Activated T-helper 1 cell treated with anti-CD3 and anti-CD28 coated beads, Interleukin-12 subunit alpha, Interleukin-12 subunit beta, Interleukin-2, Interleukin-4 antibody, amounts not matched to agents 30 ng/mL and 10 ng/mL and 1 ng/mL, durations not matched to agents 14 hours and 24 hours and 36 hours (primary cell): ENCODE results near the gene IQCF2. TPM values are rescaled to one million over a fixed set of nuclear protein-coding genes. Genes with fewer than 3 reads are reported as not detected.

Source experiments
- DNase-seq: peaks from one replicate; pipeline ENCODE4 v3.0.0; 2021; ENCODE audit warnings: low spot score
- H3K27ac Mint-ChIP-seq: one replicate; pipeline ENCODE4 v1.8.0; 2021; ENCODE audit warnings: mild to moderate bottlenecking, mixed read lengths
- H3K27me3 Mint-ChIP-seq: one replicate; pipeline ENCODE4 v1.8.0; 2022; ENCODE audit warnings: mild to moderate bottlenecking, moderate library complexity, mixed read lengths; ENCODE audit not compliant: insufficient read depth
- H3K36me3 Mint-ChIP-seq: one replicate; pipeline ENCODE4 v1.8.0; 2021; ENCODE audit warnings: low read depth, mixed read lengths
- H3K4me1 Mint-ChIP-seq: one replicate; pipeline ENCODE4 v1.8.0; 2021; ENCODE audit warnings: low read depth, mixed read lengths
- H3K4me3 Mint-ChIP-seq: one replicate; pipeline ENCODE4 v1.8.0; 2021; ENCODE audit warnings: mild to moderate bottlenecking, moderate library complexity, mixed read lengths
- H3K9me3 Mint-ChIP-seq: one replicate; pipeline ENCODE4 v1.8.0; 2021; ENCODE audit warnings: mixed read lengths
- intact Hi-C: fragments of 100-400 bp; cut with micrococcal nuclease; formaldehyde crosslinking; loops from one replicate; pipeline ENCODE4 v1.15.1; 2024
- total RNA-seq: library from RNA; stranded (reverse); gene quantifications from 2 replicates; pipeline ENCODE4 v1.2.3, GENCODE V29; 2022

The IQCF2 gene
- total RNA-seq: not detected in 2 replicates

DNA sequence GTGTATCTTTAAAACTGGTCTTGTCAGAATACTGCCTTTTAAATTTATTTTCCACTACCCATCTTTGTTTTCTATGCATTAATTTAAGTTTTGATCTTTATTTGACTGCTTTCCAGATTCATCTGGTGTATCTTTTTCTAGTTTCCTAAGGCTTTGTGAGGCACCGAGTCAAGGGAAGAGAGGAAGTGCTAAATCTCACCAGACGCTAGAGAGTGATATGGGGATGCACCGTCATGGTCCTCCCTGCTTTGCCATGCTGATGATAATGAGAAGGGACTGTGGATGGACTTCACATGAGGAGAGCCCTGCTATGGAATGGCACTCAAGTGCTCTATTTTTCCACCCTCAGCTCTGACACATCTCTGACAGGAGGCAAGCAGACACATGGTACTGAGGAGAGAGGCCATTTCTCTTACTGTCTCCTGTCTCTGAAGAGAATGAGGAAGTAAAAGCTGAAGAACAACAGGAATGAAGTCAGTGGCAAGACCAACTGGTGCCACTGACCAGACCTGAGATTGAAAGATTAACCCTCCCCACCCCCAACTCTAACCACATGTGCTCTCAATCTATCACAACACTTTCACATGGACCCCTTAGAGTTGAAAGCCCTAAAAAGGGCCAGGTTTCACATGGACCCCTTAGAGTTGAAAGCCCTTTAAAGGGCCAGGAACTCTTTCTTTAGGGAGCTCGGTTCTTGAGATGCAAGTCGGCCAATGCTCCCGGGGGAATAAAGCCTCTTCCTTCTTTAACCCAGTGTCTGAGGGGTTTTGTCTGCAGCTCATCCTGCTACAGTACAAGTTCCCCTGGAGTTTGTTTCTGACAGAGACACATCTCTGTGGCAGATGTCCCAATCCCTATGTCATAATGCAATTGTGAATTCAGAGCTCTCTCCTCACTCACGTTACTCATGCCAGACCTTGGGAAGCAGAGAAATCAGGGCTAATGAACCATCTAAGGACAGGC, at the start of gene IQCF2:
IQCF2 (plus strand) TSS at position 913 of the 963 bp plus-strand sequence. CDS start 52 bp downstream, outside the sequence.
- no peak within 1 kb of the TSS for H3K27ac Mint-ChIP-seq
- intact Hi-C loops: no loop called here

DNA sequence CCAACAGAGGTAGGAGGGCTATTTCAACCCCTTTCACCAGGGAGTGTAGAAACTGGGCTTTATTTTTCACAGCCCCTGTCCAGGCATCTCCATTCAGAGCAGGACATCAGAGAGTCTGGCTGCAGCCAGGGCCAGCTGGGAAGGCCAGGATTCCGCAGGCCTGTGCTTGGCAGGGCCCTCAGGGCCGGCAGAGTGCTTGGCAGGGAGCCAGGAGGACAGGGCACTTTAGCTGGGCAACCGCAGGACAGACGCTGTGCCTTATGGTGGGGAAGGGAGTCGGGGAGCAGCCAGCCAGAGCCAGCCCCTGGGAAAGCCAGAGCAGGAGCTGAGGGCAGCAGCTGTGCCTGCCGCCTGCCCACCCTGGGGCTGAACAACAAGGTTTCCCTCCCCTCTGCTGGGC, 47.9 kb upstream of the IQCF2 start:
- no peaks in the 10 kb centered on the region for H3K4me1 Mint-ChIP-seq
- H3K27ac Mint-ChIP-seq: no peak overlapping the region
- DNase-seq: no peak
- H3K4me3 Mint-ChIP-seq: no peak overlapping the region
- H3K36me3 Mint-ChIP-seq: no peaks in the 10 kb centered on the region
- intact Hi-C loops: no loop called here
- H3K9me3 Mint-ChIP-seq: no peaks in the 10 kb centered on the region
- peaks cover 9% of the 10 kb centered on the region for H3K27me3 Mint-ChIP-seq

More for the DNA sequence above, at the start of gene IQCF2:
- Mint-ChIP-seq H3K9me3 (peaks cover 5% of the 10 kb centered on the region), H3K36me3 (no peaks in the 10 kb centered on the region), H3K27me3 (peaks cover 20% of the 10 kb centered on the region), H3K4me1 (no peaks in the 10 kb centered on the region), H3K4me3 (no peak within 1 kb of the TSS)
- no peak for DNase-seq

DNA sequence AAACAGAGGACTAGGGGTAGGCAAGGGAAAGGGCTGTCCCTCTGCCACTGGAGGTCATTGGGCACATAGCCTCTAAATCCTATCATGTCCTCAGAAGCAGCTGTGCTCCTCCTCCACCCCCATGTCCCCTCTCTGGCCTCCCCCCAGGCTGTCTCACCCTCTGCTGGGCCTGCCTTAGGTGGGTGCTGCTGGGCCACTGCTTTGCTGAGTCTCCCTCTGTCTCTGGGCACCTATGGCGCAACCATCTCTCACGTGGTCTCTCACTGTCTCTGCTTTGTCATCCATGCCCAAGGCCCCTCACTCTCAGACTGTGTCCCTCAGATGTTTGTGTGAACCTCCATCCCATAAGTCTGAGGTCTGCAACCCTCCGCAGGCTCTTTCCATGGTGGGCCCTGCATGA, 47.4 kb upstream of the IQCF2 start:
- no peaks in the 10 kb centered on the region for H3K9me3 Mint-ChIP-seq
- no peaks in the 10 kb centered on the region for H3K4me1 Mint-ChIP-seq
- H3K4me3 Mint-ChIP-seq: no peak overlapping the region
- peaks cover 8% of the 10 kb centered on the region for H3K27me3 Mint-ChIP-seq
- no peaks in the 10 kb centered on the region for H3K36me3 Mint-ChIP-seq
- no peak for DNase-seq
- H3K27ac Mint-ChIP-seq: no peak overlapping the region
- intact Hi-C loops: no loop called here

DNA sequence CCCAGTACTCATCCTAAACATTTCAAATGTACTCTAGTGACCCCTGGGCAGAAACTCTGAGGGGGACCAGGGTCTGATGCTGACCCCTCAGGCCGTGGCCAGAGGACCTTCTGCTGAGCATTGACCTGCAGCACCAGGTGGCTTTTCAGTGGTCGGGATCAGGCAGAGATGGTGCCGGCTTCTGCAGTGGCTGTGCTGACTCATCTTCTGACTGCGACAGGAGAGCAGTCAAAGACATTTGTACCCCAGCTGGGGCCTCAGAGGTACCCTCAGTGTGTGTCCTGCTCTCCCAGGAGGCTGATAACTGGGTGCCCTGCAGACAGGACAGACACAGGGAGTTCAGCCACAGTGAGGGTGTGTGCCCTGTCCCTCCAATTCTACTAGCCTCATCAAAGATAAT, 45.8 kb upstream of the IQCF2 start:
- Mint-ChIP-seq H3K4me1 (no peaks in the 10 kb centered on the region), H3K4me3 (no peak overlapping the region), H3K27me3 (peaks cover 8% of the 10 kb centered on the region), H3K9me3 (no peaks in the 10 kb centered on the region), H3K27ac (no peak overlapping the region), H3K36me3 (no peaks in the 10 kb centered on the region)
- DNase-seq: no peak
- intact Hi-C loops: no loop called here

DNA sequence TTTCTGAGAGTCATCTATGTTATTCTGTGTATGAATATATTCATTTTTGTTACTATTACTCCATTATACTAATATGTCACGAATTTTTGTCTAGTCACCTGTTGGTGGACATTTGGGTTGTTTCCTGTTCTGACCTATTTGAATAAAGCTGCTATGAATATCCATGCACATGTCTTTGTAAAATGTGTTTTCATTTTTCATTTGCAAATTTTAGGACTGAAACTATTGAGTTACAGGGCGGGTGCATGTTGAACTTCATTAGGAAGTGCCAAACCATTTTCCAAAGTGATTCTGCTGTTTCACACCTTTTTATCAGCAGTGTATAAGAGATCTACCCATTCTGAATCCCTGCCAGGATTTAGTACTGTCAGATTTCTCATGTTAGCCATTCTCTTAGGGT, 44.7 kb upstream of the IQCF2 start:
- H3K4me1 Mint-ChIP-seq: no peaks in the 10 kb centered on the region
- DNase-seq: no peak
- peaks cover 2% of the 10 kb centered on the region for H3K9me3 Mint-ChIP-seq
- no peak overlapping the region for H3K27ac Mint-ChIP-seq
- no peak overlapping the region for H3K4me3 Mint-ChIP-seq
- intact Hi-C loops: no loop called here
- no peaks in the 10 kb centered on the region for H3K36me3 Mint-ChIP-seq
- peaks cover 9% of the 10 kb centered on the region for H3K27me3 Mint-ChIP-seq

DNA sequence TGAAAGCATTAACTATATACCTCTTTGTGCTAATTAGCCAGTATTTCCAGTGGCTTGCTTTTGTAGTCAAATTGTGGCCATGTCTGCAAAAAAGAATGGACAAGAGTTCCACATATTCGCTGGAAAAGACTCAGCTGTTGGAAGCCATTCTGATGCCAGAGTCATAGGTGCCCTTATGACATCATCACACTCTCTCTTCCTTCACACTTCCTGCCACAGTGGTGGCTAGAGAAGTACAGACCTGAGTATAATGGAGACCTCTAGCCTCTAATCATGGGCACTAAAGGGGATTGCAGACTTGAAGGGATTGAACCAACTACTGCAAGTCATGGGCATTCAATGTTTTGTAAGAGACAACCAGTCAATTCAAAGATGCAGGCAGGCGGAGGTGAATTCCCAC, 44.0 kb upstream of the IQCF2 start:
- intact Hi-C loops: no loop called here
- H3K9me3 Mint-ChIP-seq: peaks cover 8% of the 10 kb centered on the region
- no peak overlapping the region for H3K27ac Mint-ChIP-seq
- H3K4me1 Mint-ChIP-seq: no peaks in the 10 kb centered on the region
- H3K27me3 Mint-ChIP-seq: peaks cover 9% of the 10 kb centered on the region
- no peaks in the 10 kb centered on the region for H3K36me3 Mint-ChIP-seq
- DNase-seq: no peak
- no peak overlapping the region for H3K4me3 Mint-ChIP-seq

DNA sequence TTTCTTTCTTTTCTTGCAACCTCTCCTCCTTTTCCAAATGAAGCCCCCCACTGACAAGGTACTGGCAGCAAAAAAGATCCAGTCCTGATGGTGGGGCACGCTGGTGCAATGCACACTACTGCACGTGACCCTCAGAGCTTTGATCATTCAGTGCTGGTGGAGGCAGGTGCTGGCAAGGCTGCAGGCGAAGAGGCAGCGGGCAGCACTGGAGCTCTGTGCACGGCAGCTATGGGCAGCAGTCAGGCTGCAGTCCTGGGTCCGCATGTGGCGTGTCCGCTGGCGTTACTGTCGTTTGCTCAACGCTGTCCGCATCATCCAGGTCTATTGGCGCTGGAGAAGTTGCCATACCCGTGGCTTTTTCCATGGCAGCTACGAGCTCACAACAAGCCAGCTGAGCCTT, 42.3 kb upstream of the IQCF2 start:
- no peak overlapping the region for H3K27ac Mint-ChIP-seq

DNA sequence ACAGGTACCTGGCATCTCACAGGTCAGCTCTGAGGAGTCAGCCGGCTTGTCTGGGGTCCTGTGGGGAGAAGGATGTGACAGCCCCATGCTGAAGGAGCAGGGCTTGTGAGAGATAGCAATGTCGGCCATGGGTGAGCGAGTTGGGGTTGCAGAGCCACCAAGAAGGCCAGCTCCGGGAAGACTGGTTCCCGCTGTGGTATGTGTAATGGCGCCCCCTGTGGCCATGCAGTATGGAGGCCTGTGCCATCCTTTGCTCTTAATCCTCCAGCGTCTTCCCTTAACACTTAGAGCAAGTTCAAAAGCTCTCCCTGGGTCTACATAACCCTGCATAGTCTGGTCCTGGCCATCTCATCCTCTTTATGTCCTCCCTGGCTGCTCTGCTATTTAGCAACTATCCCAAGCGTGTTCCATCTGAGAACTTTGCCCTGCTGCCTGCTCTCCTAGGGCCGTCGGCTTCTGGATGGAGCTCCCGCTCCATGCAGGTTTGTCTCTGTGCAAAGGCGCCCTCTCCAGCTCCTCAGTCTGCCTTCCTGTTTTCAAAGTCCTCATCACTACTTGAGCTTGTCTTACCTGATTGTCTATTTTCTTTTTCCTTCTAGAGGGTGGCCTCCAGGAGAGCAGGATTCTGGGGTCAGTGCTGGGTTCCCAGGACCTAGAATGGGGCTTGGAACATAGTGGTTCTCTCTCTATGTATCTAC, 41.6 kb upstream of the IQCF2 start:
- peaks cover 13% of the 10 kb centered on the region for H3K9me3 Mint-ChIP-seq
- H3K27me3 Mint-ChIP-seq: peaks cover 10% of the 10 kb centered on the region
- H3K36me3 Mint-ChIP-seq: no peaks in the 10 kb centered on the region
- H3K4me3 Mint-ChIP-seq: no peak overlapping the region
- DNase-seq: no peak
- no peaks in the 10 kb centered on the region for H3K4me1 Mint-ChIP-seq
- H3K27ac Mint-ChIP-seq: no peak overlapping the region
- intact Hi-C loops: no loop called here

More for the DNA sequence above, 42.3 kb upstream of the IQCF2 start:
- Mint-ChIP-seq H3K36me3 (no peaks in the 10 kb centered on the region), H3K27me3 (peaks cover 12% of the 10 kb centered on the region), H3K4me1 (no peaks in the 10 kb centered on the region), H3K4me3 (no peak overlapping the region), H3K9me3 (peaks cover 13% of the 10 kb centered on the region)
- intact Hi-C loops: no loop called here
- DNase-seq: no peak

DNA sequence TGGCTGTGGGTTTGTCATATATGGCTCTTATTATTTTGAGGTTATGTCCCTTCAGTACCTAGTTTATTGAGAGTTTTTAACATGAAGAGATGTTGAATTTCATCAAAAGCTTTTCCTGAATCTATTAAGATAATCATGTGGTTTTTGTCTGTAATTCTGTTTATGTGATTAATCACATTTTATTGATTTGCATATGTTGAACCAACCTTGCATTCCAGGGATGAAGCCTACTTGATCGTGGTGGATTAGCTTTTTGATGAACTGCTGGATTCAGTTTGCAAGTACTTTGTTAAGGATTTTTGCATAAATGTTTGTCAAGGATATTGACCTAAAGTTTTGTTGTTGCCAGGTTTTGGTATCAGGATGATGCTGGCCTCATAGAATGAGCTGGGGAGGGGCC, 33.1 kb upstream of the IQCF2 start:
- no peaks in the 10 kb centered on the region for H3K4me1 Mint-ChIP-seq
- H3K9me3 Mint-ChIP-seq: peaks cover 16% of the 10 kb centered on the region
- H3K36me3 Mint-ChIP-seq: no peaks in the 10 kb centered on the region
- H3K27ac Mint-ChIP-seq: no peak overlapping the region
- DNase-seq: no peak
- no peak overlapping the region for H3K4me3 Mint-ChIP-seq
- peaks cover 13% of the 10 kb centered on the region for H3K27me3 Mint-ChIP-seq
- intact Hi-C loops: no loop called here

DNA sequence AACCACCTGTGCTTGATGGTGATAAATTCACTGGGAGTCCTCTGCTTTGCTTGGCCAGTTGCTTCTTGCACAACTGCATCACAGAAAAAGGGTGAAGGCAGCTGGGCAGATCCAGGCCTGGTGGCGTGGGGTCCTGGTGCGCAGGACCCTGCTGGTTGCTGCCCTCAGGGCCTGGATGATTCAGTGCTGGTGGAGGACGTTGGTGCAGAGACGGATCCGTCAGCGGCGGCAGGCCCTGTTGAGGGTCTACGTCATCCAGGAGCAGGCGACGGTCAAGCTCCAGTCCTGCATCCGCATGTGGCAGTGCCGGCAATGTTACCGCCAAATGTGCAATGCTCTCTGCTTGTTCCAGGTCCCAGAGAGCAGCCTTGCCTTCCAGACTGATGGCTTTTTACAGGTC, 31.1 kb upstream of the IQCF2 start:
- H3K27me3 Mint-ChIP-seq: peaks cover 25% of the 10 kb centered on the region
- no peak overlapping the region for H3K4me3 Mint-ChIP-seq
- no peaks in the 10 kb centered on the region for H3K4me1 Mint-ChIP-seq
- no peak overlapping the region for H3K27ac Mint-ChIP-seq
- H3K9me3 Mint-ChIP-seq: peaks cover 16% of the 10 kb centered on the region
- no peaks in the 10 kb centered on the region for H3K36me3 Mint-ChIP-seq
- DNase-seq: no peak
- intact Hi-C loops: no loop called here

DNA sequence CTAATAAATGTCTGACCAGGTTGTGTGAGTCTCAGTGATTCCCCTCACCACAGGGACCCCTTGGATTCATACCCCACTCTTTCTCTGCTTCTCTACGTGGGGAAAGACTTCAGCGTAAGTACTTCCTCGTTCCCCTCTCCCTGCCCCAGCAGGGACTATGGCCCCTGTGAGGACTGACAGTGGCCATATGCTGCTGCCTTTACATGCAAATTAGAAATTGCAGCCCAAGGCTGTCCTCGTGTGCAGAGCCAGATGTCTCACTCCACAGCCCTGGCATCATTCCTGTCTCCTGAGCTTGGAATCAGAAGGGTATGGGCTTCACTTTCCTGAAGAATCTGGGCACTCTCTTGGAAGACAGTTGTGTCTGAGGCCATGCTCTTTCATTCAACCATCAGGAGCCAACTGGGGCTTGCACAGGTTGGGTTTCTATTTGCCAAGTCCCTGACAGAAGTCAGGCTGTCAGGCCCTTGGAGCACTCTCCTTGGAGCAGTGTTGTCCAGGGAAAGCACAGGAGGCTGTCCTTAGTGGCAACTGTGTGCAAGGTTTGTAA, 30.5 kb upstream of the IQCF2 start:
- no peaks in the 10 kb centered on the region for H3K4me1 Mint-ChIP-seq
- H3K27me3 Mint-ChIP-seq: peaks cover 25% of the 10 kb centered on the region
- H3K4me3 Mint-ChIP-seq: no peak overlapping the region

DNA sequence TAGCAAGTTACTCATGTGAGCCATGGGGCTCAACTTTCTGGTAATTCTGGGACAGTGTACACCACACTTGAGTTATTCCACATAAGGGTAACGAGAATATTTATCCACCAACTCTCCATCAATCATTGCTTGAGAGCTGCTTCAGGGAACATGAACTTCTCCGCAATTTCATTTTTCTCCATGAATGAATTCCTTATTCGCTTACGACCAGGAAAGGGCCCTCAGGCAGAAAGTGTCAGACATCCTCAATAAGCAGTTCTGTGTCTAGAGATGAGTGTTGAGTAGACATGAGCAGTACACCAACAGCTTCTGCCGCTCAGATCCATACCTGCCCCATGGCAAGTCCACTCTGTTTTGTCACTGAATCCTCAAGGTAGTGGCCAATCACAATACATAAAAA, 24.8 kb upstream of the IQCF2 start:
- Mint-ChIP-seq H3K9me3 (no peaks in the 10 kb centered on the region), H3K4me3 (no peak overlapping the region), H3K27ac (no peak overlapping the region), H3K36me3 (no peaks in the 10 kb centered on the region), H3K4me1 (no peaks in the 10 kb centered on the region), H3K27me3 (peaks cover 29% of the 10 kb centered on the region)
- no peak for DNase-seq
- intact Hi-C loops: no loop called here

More for the DNA sequence above, 30.5 kb upstream of the IQCF2 start:
- Mint-ChIP-seq H3K9me3 (peaks cover 16% of the 10 kb centered on the region), H3K27ac (no peak overlapping the region), H3K36me3 (no peaks in the 10 kb centered on the region)
- DNase-seq: no peak
- intact Hi-C loops: no loop called here

DNA sequence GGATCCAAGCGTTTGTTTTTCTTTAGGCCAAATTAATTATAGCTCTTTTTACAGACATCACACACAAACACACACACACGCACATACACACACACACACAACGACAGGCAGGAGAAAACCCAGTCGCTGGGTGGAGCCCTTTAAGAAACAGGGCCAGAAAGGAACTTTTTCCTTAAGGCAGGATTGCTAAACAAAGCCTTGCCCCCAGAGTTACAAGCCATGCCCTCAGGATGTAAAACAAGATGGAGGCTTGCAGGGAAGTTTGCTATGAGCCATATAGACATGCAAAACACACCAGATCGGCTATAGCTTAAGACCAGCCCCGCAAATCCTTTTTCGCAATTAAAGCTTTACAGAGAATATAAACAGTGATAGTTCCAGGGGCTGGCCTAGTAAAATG, 16.3 kb upstream of the IQCF2 start:
- DNase-seq: no peak
- peaks cover 35% of the 10 kb centered on the region for H3K27me3 Mint-ChIP-seq
- H3K27ac Mint-ChIP-seq: no peak overlapping the region
- H3K4me1 Mint-ChIP-seq: no peaks in the 10 kb centered on the region
- H3K9me3 Mint-ChIP-seq: peaks cover 7% of the 10 kb centered on the region
- H3K36me3 Mint-ChIP-seq: no peaks in the 10 kb centered on the region
- intact Hi-C loops: no loop called here
- no peak overlapping the region for H3K4me3 Mint-ChIP-seq
